ENCODE data around the gene NR3C1. TPM values are rescaled to one million over a fixed set of nuclear protein-coding genes. Genes with fewer than 3 reads are reported as not detected.

Gene NR3C1
- total and polyA plus RNA-seq, 2 of the 13 experiments (the other 11 are each of a cell fraction or from before 2014, with no cell fraction given): 10.0 to 24.3 TPM

DNA sequence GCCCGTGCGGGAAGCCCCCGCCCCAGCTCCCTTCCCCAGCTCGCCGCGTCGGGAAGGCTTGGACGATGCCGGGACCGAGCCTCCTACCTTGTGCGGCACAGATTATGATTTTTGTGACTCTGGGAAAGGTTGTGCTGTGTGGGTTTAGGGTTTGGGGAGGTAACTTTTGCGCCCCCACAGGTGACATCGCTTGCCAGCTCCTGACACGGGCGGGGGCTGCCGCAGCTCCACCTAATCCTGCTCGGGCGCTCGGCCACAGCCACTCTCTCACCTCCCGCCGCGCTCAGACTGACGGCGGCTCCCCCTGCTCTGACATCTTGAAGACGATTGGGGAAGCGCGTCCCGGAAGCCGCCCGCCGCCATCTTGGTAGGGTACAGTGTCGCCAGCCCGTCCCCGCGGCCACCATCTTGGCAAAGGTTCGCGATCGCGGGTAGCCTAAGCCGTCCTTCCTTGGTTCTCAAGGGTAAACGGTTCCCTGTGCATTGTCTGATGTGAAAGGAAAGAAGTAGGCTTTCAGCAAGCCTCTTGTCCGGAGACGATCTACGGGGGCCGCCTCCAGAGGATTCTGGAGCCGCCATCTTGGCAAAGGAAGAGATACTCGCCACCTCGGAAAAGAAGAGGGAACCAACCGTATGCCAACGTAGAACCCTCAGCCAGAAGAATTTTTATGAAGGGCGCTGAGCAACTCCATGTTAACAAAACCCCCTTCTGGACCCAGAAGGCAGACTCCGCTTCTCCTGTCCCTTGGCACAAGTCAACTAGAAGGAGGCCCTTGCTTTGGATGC is 1.8 kb upstream of the NR3C1 start (continued):
- TF ChIP-seq, protein P1, sequence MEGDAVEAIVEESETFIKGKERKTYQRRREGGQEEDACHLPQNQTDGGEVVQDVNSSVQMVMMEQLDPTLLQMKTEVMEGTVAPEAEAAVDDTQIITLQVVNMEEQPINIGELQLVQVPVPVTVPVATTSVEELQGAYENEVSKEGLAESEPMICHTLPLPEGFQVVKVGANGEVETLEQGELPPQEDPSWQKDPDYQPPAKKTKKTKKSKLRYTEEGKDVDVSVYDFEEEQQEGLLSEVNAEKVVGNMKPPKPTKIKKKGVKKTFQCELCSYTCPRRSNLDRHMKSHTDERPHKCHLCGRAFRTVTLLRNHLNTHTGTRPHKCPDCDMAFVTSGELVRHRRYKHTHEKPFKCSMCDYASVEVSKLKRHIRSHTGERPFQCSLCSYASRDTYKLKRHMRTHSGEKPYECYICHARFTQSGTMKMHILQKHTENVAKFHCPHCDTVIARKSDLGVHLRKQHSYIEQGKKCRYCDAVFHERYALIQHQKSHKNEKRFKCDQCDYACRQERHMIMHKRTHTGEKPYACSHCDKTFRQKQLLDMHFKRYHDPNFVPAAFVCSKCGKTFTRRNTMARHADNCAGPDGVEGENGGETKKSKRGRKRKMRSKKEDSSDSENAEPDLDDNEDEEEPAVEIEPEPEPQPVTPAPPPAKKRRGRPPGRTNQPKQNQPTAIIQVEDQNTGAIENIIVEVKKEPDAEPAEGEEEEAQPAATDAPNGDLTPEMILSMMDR (CRISPR knock-in tag; IDR thresholded peaks at IDR 0.05): peak; percentile 54
- no peak for TF ChIP-seq SNAI1 (CRISPR knock-in tag; IDR thresholded peaks at IDR 0.05; ENCODE audit: borderline replicate concordance)
- TF ChIP-seq NFIC (IDR thresholded peaks at IDR 0.05; ENCODE audit: low read length): 0 out of 2 replicates have a peak, but pooled peaks have one; percentile 5
- TF ChIP-seq SATB2 (CRISPR knock-in tag; IDR thresholded peaks at IDR 0.05): no peak
- TF ChIP-seq MAFK (conservative IDR thresholded peaks at IDR 0.05 in 1 of 2, IDR thresholded peaks at IDR 0.05 in 1 of 2; ENCODE audit: low read length in 2 of 2): no peak
- TF ChIP-seq, protein P2, sequence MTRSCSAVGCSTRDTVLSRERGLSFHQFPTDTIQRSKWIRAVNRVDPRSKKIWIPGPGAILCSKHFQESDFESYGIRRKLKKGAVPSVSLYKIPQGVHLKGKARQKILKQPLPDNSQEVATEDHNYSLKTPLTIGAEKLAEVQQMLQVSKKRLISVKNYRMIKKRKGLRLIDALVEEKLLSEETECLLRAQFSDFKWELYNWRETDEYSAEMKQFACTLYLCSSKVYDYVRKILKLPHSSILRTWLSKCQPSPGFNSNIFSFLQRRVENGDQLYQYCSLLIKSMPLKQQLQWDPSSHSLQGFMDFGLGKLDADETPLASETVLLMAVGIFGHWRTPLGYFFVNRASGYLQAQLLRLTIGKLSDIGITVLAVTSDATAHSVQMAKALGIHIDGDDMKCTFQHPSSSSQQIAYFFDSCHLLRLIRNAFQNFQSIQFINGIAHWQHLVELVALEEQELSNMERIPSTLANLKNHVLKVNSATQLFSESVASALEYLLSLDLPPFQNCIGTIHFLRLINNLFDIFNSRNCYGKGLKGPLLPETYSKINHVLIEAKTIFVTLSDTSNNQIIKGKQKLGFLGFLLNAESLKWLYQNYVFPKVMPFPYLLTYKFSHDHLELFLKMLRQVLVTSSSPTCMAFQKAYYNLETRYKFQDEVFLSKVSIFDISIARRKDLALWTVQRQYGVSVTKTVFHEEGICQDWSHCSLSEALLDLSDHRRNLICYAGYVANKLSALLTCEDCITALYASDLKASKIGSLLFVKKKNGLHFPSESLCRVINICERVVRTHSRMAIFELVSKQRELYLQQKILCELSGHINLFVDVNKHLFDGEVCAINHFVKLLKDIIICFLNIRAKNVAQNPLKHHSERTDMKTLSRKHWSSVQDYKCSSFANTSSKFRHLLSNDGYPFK (CRISPR knock-in tag; IDR thresholded peaks at IDR 0.05; ENCODE audit: borderline replicate concordance): peak; percentile 83; the same call in 1 of the 2 replicates
- TF ChIP-seq PREB (CRISPR knock-in tag; IDR thresholded peaks at IDR 0.05): no peak
- no peak for TF ChIP-seq HOXA9 (CRISPR knock-in tag; IDR thresholded peaks at IDR 0.05; ENCODE audit: borderline replicate concordance)
- no peak for TF ChIP-seq JUNB (CRISPR knock-in tag; IDR thresholded peaks at IDR 0.05; ENCODE audit: borderline replicate concordance)
- peak; percentile 65 for TF ChIP-seq TFDP2 (CRISPR knock-in tag; IDR thresholded peaks at IDR 0.05)
- TF ChIP-seq, protein P3, sequence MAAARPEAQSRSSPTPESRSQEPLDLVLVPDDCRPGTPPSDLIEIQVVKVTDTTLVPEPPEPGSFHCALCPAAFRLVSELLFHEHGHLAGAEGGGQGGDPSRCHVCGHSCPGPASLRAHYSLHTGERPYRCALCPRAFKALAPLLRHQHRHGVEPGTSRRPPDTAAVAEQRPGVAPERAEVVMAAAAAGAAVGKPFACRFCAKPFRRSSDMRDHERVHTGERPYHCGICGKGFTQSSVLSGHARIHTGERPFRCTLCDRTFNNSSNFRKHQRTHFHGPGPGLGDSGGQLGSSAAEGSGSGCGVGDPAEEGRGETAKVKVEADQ (CRISPR knock-in tag; IDR thresholded peaks at IDR 0.05; ENCODE audit: borderline replicate concordance): peak; percentile 90; the same call in 1 of the 2 replicates
- no peak for TF ChIP-seq ZNF83 (CRISPR knock-in tag; IDR thresholded peaks at IDR 0.05; ENCODE audit: borderline replicate concordance)
- TF ChIP-seq, protein P4, sequence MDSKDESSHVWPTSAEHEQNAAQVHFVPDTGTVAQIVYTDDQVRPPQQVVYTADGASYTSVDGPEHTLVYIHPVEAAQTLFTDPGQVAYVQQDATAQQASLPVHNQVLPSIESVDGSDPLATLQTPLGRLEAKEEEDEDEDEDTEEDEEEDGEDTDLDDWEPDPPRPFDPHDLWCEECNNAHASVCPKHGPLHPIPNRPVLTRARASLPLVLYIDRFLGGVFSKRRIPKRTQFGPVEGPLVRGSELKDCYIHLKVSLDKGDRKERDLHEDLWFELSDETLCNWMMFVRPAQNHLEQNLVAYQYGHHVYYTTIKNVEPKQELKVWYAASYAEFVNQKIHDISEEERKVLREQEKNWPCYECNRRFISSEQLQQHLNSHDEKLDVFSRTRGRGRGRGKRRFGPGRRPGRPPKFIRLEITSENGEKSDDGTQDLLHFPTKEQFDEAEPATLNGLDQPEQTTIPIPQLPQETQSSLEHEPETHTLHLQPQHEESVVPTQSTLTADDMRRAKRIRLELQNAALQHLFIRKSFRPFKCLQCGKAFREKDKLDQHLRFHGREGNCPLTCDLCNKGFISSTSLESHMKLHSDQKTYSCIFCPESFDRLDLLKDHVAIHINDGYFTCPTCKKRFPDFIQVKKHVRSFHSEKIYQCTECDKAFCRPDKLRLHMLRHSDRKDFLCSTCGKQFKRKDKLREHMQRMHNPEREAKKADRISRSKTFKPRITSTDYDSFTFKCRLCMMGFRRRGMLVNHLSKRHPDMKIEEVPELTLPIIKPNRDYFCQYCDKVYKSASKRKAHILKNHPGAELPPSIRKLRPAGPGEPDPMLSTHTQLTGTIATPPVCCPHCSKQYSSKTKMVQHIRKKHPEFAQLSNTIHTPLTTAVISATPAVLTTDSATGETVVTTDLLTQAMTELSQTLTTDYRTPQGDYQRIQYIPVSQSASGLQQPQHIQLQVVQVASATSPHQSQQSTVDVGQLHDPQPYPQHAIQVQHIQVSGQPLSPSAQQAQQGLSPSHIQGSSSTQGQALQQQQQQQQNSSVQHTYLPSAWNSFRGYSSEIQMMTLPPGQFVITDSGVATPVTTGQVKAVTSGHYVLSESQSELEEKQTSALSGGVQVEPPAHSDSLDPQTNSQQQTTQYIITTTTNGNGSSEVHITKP (CRISPR knock-in tag; IDR thresholded peaks at IDR 0.05; ENCODE audit: low read depth): no peak; the same call in 1 of the 2 replicates
- no peak; the same call in 1 of the 2 replicates for TF ChIP-seq ZNF766 (CRISPR knock-in tag; IDR thresholded peaks at IDR 0.05; ENCODE audit: borderline replicate concordance)

Data from HepG2 (cell line).